Activated naive CD8-positive, alpha-beta T cell treated with anti-CD3 and anti-CD28 coated beads for 36 hours (primary cell): Measurements from ENCODE around the gene HMCN2. TPM values are rescaled to one million over a fixed set of nuclear protein-coding genes. Genes with fewer than 3 reads are reported as not detected.

Source experiments
- DNase-seq: peaks from one replicate; pipeline ENCODE4 v3.0.0; 2021
- H3K27ac Mint-ChIP-seq: one replicate; pipeline ENCODE4 v1.8.0; 2022; ENCODE audit warnings: mild to moderate bottlenecking, moderate library complexity, mixed read lengths
- H3K27me3 Mint-ChIP-seq: one replicate; pipeline ENCODE4 v1.8.0; 2022; ENCODE audit warnings: mild to moderate bottlenecking, mixed read lengths
- H3K36me3 Mint-ChIP-seq: one replicate; pipeline ENCODE4 v1.8.0; 2021; ENCODE audit warnings: mild to moderate bottlenecking, mixed read lengths
- H3K4me1 Mint-ChIP-seq: one replicate; pipeline ENCODE4 v1.8.0; 2021; ENCODE audit warnings: mixed read lengths
- H3K4me3 Mint-ChIP-seq: one replicate; pipeline ENCODE4 v1.8.0; 2022; ENCODE audit warnings: mild to moderate bottlenecking, moderate library complexity, mixed read lengths
- H3K9me3 Mint-ChIP-seq: one replicate; pipeline ENCODE4 v1.8.0; 2022; ENCODE audit warnings: mixed read lengths
- total RNA-seq, 2 experiments: library from RNA; stranded (reverse); gene quantifications; one replicate each; pipeline ENCODE4 v1.2.3, GENCODE V29; 2021

Gene HMCN2
- total RNA-seq, 2 experiments from 2014 or later = not detected

- no peaks in the 10 kb centered on the region for H3K36me3 Mint-ChIP-seq
- peak overlapping the region; percentile 58 for H3K4me3 Mint-ChIP-seq
- no peak overlapping the region for H3K27ac Mint-ChIP-seq
- no peak for DNase-seq
- H3K4me1 Mint-ChIP-seq = peaks cover 8% of the 10 kb centered on the region
- H3K27me3 Mint-ChIP-seq = peaks cover 56% of the 10 kb centered on the region
- peaks cover 4% of the 10 kb centered on the region for H3K9me3 Mint-ChIP-seq
Observed at GRCh38 chr9:130446101-130446861, 180.7 kb downstream of the HMCN2 start.

DNA sequence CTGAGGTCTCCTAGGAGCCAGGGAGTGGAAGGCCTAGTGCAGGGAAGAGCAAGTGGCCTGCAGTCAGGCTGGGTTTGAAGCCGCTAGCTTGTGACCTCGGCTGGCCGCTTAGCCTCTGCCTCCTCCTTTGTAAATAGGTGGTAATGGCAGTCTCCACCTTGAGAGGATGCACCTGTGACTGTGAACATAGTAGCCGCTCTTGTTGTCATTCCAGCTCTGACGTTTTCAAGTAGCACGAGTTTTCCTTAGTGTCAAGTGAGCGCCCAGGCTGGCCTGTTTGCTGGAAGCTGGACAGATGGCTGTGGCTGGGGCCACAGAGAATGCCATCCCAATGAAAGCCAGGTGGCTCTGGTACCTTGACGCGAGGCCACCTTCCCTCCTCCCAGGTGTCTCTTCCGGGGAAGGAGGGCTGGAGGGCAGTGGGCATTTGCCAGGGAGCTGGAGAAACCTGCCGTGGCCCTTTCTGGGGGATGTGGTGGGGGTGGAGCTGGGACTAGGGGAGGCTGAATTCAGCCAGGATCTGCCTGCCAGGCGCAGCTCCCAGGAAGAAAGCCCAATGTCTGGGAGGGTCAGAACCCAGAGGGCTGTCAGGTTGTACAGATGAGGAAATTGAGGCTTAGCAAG is 181.7 kb downstream of the HMCN2 start:
- Mint-ChIP-seq H3K27me3 (peaks cover 53% of the 10 kb centered on the region), H3K4me1 (peaks cover 8% of the 10 kb centered on the region), H3K36me3 (no peaks in the 10 kb centered on the region)

GRCh38 chr9:130448035-130448624 is 182.6 kb downstream of the HMCN2 start:
- Mint-ChIP-seq H3K4me1 (peaks cover 8% of the 10 kb centered on the region), H3K9me3 (no peaks in the 10 kb centered on the region), H3K27ac (peak overlapping the region; percentile 77), H3K36me3 (no peaks in the 10 kb centered on the region), H3K4me3 (no peak overlapping the region), H3K27me3 (peaks cover 60% of the 10 kb centered on the region)
- peak; percentile 47 for DNase-seq

More for the DNA sequence above, 181.7 kb downstream of the HMCN2 start:
- H3K9me3 Mint-ChIP-seq = no peaks in the 10 kb centered on the region
- no peak for DNase-seq
- H3K27ac Mint-ChIP-seq = no peak overlapping the region
- H3K4me3 Mint-ChIP-seq = no peak overlapping the region

DNA sequence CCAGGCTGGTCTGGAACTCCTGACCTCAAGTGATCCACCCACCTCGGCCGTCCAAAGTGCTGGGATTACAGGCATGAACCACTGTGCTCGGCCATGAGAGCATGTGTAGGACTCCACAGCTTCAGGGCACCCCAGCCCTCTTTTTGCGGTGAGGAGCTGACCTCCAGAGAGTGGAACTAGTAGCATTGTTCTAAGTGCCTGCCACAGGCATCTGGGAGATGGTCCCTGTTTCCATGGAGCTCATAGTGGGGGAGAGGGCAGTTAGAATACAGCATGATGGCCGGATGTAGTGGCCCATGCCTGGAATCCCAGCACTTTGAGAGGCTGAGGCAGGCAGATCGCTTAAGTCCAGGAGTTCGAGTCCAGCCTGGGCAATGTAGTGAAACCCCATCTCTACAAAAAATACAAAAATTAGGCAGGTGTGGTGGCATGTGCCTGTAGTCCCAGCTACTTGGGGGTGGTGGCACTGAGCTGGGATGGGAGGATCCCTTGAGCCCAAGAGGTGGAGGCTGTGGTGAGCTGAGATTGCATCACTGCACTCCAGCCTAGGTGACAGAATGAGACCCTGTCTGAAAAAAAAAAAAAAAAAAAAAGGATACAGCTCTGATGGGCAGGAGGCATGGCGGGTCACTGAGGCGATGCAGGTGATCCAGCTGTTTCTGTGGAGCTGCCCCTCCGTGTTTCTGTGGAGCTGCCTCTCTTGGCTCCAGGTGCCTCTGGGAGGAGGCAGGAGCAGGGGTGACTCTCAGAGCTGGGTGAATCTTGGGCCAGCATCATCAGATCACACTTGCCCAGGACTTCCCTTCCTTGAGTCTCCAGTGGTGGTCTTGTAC is 183.4 kb downstream of the HMCN2 start:
- Mint-ChIP-seq H3K36me3 (no peaks in the 10 kb centered on the region), H3K27ac (no peak overlapping the region), H3K4me1 (peaks cover 8% of the 10 kb centered on the region), H3K27me3 (peaks cover 54% of the 10 kb centered on the region), H3K4me3 (no peak overlapping the region), H3K9me3 (no peaks in the 10 kb centered on the region)
- no peak for DNase-seq

DNA sequence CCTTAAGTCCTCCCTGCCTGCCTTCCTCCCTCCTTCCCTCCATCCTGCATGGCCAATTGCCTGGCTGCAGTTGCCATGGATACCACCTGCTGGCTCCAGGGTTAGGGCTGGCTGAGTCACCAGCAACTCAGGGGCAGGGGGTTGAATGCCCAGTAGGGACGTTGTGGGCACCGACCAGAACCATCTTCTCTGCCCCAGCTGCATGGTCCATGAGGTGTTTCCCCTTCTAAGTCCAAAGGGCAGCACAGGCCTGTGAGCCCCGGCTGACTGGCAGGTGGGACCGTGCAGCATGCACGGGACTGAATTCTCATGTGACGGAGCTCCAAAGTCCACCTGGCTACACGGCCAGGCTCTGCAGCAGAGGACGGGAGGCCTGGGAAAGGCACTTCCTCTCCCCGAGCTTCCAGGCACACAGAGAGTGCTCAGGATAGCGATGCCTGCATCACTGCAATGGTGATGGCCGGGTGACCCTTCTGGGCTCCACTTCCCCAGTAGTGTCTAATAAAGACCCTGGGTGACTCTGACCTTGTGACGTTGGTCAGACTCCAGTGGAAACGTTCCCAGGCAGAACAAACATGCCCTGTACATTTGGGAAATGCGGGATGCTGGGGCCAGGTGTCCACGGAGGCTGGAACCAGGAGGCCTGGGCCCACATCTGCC is 184.9 kb downstream of the HMCN2 start:
- Mint-ChIP-seq H3K27ac (no peak overlapping the region), H3K9me3 (no peaks in the 10 kb centered on the region), H3K4me3 (no peak overlapping the region), H3K27me3 (peaks cover 48% of the 10 kb centered on the region), H3K4me1 (peaks cover 8% of the 10 kb centered on the region), H3K36me3 (no peaks in the 10 kb centered on the region)
- DNase-seq = no peak

DNA sequence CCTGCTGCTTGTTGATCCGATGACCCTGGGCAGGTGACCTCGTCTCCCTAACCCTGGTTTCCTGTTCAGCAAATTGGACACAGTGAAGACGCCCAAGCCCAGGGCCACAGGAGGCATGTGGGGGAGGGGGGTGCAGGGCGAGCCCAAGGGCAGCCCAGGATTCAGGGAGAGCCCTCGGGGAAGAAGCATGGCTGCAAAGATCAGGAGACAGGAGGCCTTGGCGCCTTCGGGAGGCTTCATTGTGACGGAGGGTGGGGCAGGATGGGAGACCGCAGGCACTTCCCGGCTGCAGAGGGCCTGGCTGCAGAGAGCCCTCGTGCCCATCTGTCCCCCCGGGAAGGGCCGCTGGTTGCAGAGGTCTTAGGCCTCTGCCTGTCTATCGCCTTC is 185.4 kb downstream of the HMCN2 start:
- H3K27me3 Mint-ChIP-seq = peaks cover 43% of the 10 kb centered on the region
- no peak for DNase-seq
- H3K4me3 Mint-ChIP-seq = no peak overlapping the region
- H3K4me1 Mint-ChIP-seq = peaks cover 6% of the 10 kb centered on the region
- H3K36me3 Mint-ChIP-seq = no peaks in the 10 kb centered on the region
- H3K27ac Mint-ChIP-seq = no peak overlapping the region
- H3K9me3 Mint-ChIP-seq = no peaks in the 10 kb centered on the region

DNA sequence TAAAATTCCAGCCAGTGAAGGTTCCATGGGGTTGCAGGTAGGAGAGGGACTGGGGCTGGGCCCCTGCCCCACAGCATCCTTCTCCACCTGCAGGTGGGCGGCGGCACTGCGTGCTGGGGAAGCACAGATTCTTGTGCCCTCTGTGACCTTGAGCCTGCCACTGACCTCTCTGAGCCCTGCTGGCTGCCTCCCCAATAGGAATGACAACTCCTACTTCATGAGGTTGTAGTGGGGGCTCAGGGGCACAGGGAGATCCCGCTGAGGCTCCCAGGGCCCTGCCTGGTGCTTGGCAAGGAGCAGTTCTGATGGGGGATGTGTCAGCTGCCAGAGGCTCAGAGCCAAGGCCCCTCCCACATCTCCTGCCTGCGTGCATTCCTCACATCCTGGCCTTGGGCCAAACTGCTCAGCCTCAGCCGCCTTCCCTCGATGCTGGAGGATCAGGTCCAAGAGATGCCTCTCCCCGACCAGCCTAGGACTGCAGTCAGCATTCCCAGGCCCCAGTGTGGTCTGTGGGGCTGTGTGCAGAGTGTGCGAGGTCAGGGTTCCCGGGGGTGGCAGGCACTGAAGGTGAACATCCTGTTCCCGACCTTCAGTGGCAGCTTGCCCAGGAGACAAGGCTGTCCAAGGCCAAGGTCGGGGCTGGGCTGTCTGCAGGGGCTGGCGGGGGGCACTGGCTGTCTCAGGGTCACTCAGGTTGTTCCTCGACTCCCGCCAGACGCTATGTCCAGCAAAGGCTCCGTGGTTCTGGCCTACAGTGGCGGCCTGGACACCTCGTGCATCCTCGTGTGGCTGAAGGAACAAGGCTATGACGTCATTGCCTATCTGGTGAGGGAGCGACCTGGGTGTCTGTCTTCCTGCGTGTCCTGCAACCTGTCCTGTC is 186.2 kb downstream of the HMCN2 start:
- DNase-seq = no peak
- no peaks in the 10 kb centered on the region for H3K9me3 Mint-ChIP-seq
- H3K27me3 Mint-ChIP-seq = peaks cover 35% of the 10 kb centered on the region
- H3K36me3 Mint-ChIP-seq = no peaks in the 10 kb centered on the region
- H3K27ac Mint-ChIP-seq = no peak overlapping the region
- no peak overlapping the region for H3K4me3 Mint-ChIP-seq
- peaks cover 5% of the 10 kb centered on the region for H3K4me1 Mint-ChIP-seq

- H3K27me3 Mint-ChIP-seq = peaks cover 28% of the 10 kb centered on the region
- no peak overlapping the region for H3K4me3 Mint-ChIP-seq
- no peaks in the 10 kb centered on the region for H3K9me3 Mint-ChIP-seq
- no peak overlapping the region for H3K27ac Mint-ChIP-seq
- peaks cover 4% of the 10 kb centered on the region for H3K4me1 Mint-ChIP-seq
- DNase-seq = no peak
- no peaks in the 10 kb centered on the region for H3K36me3 Mint-ChIP-seq
Observed at GRCh38 chr9:130452835-130453234, 187.3 kb downstream of the HMCN2 start.

DNA sequence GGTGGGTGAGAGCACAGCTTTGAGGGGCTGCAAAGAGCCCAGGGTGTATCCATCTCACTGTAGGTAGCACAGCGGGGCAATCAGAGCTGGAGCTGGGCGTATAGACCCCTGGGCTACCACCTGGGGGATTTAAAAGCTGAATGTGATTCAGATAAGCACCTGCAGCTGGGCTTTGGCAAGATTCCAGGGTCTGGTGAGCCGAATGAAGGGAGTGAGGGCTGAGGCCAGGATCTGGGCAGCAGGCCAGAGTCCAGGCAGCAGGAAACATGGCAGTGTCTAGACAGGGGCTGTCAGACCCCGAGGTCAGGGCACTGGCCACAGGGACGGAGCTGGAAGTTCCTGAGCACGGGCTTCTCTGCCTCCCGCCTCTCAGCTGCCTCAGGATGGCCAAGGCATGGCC is 187.9 kb downstream of the HMCN2 start:
- Mint-ChIP-seq H3K27me3 (peaks cover 27% of the 10 kb centered on the region), H3K9me3 (no peaks in the 10 kb centered on the region), H3K36me3 (no peaks in the 10 kb centered on the region), H3K4me3 (no peak overlapping the region), H3K4me1 (no peaks in the 10 kb centered on the region), H3K27ac (no peak overlapping the region)
- no peak for DNase-seq

DNA sequence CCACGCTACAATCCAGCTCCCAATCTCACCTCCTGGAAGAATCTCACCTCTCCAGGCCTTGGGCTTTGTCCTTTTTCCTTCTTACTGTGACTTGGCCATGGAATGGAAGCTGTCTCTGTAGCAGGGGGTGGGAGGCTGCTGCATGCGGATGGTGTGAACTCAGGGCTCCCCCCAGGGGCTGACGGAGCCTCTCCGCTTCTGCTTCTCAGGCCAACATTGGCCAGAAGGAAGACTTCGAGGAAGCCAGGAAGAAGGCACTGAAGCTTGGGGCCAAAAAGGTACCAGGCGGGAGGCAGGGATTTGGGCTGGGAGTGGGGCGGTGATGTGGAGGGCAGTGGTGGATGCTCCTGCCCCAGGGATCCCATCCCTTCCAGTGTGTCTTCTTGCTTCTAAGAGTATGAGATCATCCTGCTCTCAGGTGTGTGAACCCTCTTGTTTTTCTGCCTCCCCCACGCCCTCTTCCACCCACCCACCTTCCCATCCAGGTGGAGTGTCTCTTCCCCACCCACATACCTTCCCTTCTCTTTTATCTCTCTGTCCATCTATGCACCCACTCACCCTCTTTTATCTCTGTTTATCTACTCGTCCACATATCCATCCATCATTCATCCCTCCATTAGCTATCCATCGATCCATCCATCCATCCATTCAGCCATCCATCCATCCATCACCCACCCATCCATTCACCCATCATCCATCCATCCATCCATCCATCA is 188.7 kb downstream of the HMCN2 start:
- H3K27me3 Mint-ChIP-seq = peaks cover 19% of the 10 kb centered on the region
- H3K4me1 Mint-ChIP-seq = no peaks in the 10 kb centered on the region
- no peaks in the 10 kb centered on the region for H3K36me3 Mint-ChIP-seq
- H3K27ac Mint-ChIP-seq = no peak overlapping the region
- DNase-seq = no peak
- no peaks in the 10 kb centered on the region for H3K9me3 Mint-ChIP-seq
- H3K4me3 Mint-ChIP-seq = no peak overlapping the region

DNA sequence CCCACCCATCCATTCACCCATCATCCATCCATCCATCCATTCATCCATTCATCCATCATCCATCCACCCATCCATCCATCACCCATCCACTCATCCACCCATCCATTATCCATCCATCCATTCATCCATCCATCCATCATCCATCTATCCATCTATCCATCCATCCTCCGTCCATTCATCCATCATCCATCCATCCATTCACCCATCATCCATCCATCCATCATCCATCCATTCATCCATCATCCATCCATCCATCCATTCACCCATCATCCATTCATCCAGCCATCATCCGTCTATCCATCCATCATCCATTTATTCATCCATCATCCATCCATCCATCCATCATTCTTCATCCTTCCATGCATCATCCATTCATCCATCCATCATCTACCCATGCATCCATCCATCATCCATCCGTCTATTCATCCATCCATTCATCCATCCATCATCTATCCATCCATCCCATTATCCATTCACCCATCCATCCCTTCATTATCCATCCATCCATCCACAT is 189.3 kb downstream of the HMCN2 start:
- no peak for DNase-seq
- H3K36me3 Mint-ChIP-seq = no peaks in the 10 kb centered on the region
- H3K4me3 Mint-ChIP-seq = no peak overlapping the region
- no peaks in the 10 kb centered on the region for H3K4me1 Mint-ChIP-seq
- H3K27ac Mint-ChIP-seq = no peak overlapping the region
- H3K9me3 Mint-ChIP-seq = no peaks in the 10 kb centered on the region
- H3K27me3 Mint-ChIP-seq = peaks cover 14% of the 10 kb centered on the region

DNA sequence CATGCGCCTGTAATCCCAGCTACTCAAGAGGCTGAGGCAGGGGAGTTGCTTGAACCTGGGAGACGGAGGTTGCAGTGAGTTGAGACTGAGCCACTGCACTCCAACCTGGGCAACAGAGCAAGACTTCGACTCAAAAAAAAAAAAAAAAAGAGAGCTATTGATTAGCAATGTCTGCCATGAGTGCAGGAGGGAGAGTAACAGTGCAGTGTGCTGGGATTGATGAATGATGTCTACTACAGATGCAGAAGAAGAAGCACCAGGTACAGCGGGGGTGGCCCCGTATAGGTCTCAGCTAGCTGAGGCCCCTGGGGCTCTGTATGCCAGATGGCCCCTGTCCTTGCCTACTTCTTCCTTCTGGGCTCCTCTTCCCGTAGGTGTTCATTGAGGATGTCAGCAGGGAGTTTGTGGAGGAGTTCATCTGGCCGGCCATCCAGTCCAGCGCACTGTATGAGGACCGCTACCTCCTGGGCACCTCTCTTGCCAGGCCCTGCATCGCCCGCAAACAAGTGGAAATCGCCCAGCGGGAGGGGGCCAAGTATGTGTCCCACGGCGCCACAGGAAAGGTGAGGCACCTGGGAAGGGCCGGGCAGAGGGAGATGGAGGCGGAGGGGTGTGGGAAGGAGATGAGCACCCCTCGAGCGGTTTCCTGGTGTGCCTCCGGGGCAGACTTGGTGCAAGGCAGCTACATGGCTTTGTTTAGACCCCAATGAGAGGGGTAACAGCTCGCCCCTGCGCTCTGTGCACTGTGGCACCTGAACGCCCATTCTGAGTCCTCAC is 192.7 kb downstream of the HMCN2 start:
- DNase-seq = no peak
- no peaks in the 10 kb centered on the region for H3K4me1 Mint-ChIP-seq
- no peaks in the 10 kb centered on the region for H3K36me3 Mint-ChIP-seq

GRCh38 chr9:130458804-130459067 is 193.2 kb downstream of the HMCN2 start:
- Mint-ChIP-seq H3K36me3 (no peaks in the 10 kb centered on the region), H3K27ac (no peak overlapping the region), H3K9me3 (no peaks in the 10 kb centered on the region), H3K4me1 (no peaks in the 10 kb centered on the region), H3K27me3 (peaks cover 12% of the 10 kb centered on the region), H3K4me3 (no peak overlapping the region)
- DNase-seq = no peak

More for the DNA sequence above, 192.7 kb downstream of the HMCN2 start:
- peaks cover 14% of the 10 kb centered on the region for H3K27me3 Mint-ChIP-seq
- no peak overlapping the region for H3K4me3 Mint-ChIP-seq
- no peaks in the 10 kb centered on the region for H3K9me3 Mint-ChIP-seq
- no peak overlapping the region for H3K27ac Mint-ChIP-seq
